HEK293T (cell line): ENCODE data around the gene NOL3.

ENCODE experiments used
- CTCF ChIA-PET: fragments of 350-600 bp; formaldehyde crosslinking; extraction: SDS; loops from one replicate; lab custom pipeline; 2021; ENCODE audit warnings: antibody characterized with exemption, inconsistent platforms; lab: Yijun Ruan, JAX
- POLR2A ChIA-PET: fragments of 350-600 bp; formaldehyde crosslinking; extraction: SDS; loops from one replicate; lab custom pipeline; 2020; ENCODE audit warnings: antibody characterized with exemption, inconsistent platforms; lab: Yijun Ruan, JAX
- DNase-seq: peaks from one replicate; pipeline ENCODE4 v3.0.0; 2012; ENCODE audit warnings: mixed read lengths; ENCODE audit errors: extremely low spot score
- ARNT ChIP-seq: fragments of 450-650 bp; IDR thresholded peaks from 2 replicates; pipeline ENCODE4 v1.6.1; 2017; ENCODE audit warnings: mild to moderate bottlenecking
- BHLHE40 ChIP-seq: fragments of 450-650 bp; IDR thresholded peaks from 2 replicates; pipeline ENCODE4 v1.6.1; 2016; ENCODE audit warnings: mild to moderate bottlenecking, moderate library complexity, borderline replicate concordance
- CTBP1 ChIP-seq: fragments of 450-650 bp; IDR thresholded peaks from 2 replicates; pipeline ENCODE4 v1.6.1; 2016; ENCODE audit warnings: borderline replicate concordance
- ELF4 ChIP-seq: fragments of 450-650 bp; IDR thresholded peaks from 2 replicates; pipeline ENCODE4 v1.6.1; 2017; ENCODE audit warnings: antibody characterized with exemption
- FOXA1 ChIP-seq: fragments of 450-650 bp; IDR thresholded peaks from 2 replicates; pipeline ENCODE4 v1.6.1; 2016; ENCODE audit warnings: mild to moderate bottlenecking
- FOXK2 ChIP-seq: fragments of 450-650 bp; IDR thresholded peaks from 2 replicates; pipeline ENCODE4 v1.6.1; 2016; ENCODE audit warnings: mild to moderate bottlenecking
- FOXM1 ChIP-seq: fragments of 450-650 bp; IDR thresholded peaks from 2 replicates; pipeline ENCODE4 v1.6.1; 2017; ENCODE audit warnings: mild to moderate bottlenecking, borderline replicate concordance
- HDGF ChIP-seq: fragments of 450-650 bp; IDR thresholded peaks from 2 replicates; pipeline ENCODE4 v1.6.1; 2017; ENCODE audit warnings: antibody characterized with exemption, borderline replicate concordance
- L3MBTL2 ChIP-seq: fragments of 450-650 bp; conservative IDR thresholded peaks from 2 replicates; pipeline ENCODE4 v1.6.1; 2016; ENCODE audit warnings: mild to moderate bottlenecking
- LEF1 ChIP-seq: fragments of 450-650 bp; IDR thresholded peaks from 2 replicates; pipeline ENCODE4 v1.6.1; 2017; ENCODE audit warnings: mild to moderate bottlenecking, borderline replicate concordance
- NFRKB ChIP-seq: fragments of 450-650 bp; IDR thresholded peaks from 2 replicates; pipeline ENCODE4 v1.6.1; 2016; ENCODE audit warnings: mild to moderate bottlenecking, moderate library complexity
- PKNOX1 ChIP-seq: fragments of 450-650 bp; IDR thresholded peaks from 2 replicates; pipeline ENCODE4 v1.6.1; 2016
- SP1 ChIP-seq: fragments of 450-650 bp; IDR thresholded peaks from 2 replicates; pipeline ENCODE4 v1.6.1; 2017
- SUZ12 ChIP-seq: fragments of 450-650 bp; IDR thresholded peaks from 2 replicates; pipeline ENCODE4 v1.6.1; 2016; ENCODE audit warnings: mild to moderate bottlenecking
- TARDBP ChIP-seq: fragments of 450-650 bp; IDR thresholded peaks from 2 replicates; pipeline ENCODE4 v1.6.1; 2016
- ZNF384 ChIP-seq: fragments of 450-650 bp; IDR thresholded peaks from 2 replicates; pipeline ENCODE4 v1.6.1; 2016

NOL3 gene

GRCh38 chr16:67206129-67206837 is 35.9 kb downstream of the NOL3 start:
- CTCF ChIA-PET = interaction anchor here (0.6 kb wide), 1 partner anchor 9 kb away, joined by 3 read pairs; no protein-coding TSS in a partner anchor
- no peak for DNase-seq
- TF ChIP-seq LEF1 (no peak), NFRKB (no peak), BHLHE40 (no peak), PKNOX1 (no peak), FOXA1 (no peak), FOXK2 (no peak), HDGF (no peak), SP1 (no peak), CTBP1 (no peak), L3MBTL2 (no peak), ZNF384 (no peak), TARDBP (no peak), SUZ12 (no peak), FOXM1 (no peak), ELF4 (no peak), ARNT (no peak)
- POLR2A ChIA-PET = interaction anchor here (0.9 kb wide), 1 partner anchor 20 kb away, joined by 3 read pairs; no protein-coding TSS in a partner anchor

GRCh38 chr16:67206838-67207248 is 36.5 kb downstream of the NOL3 start:
- POLR2A ChIA-PET = interaction anchor here (0.9 kb wide), 1 partner anchor 21 kb away, joined by 3 read pairs; no protein-coding TSS in a partner anchor
- TF ChIP-seq BHLHE40 (no peak), FOXK2 (no peak), HDGF (no peak), SP1 (no peak), FOXA1 (no peak), ELF4 (no peak), ZNF384 (no peak), FOXM1 (no peak), ARNT (no peak), CTBP1 (no peak), NFRKB (no peak), L3MBTL2 (no peak), SUZ12 (no peak), LEF1 (no peak), PKNOX1 (no peak), TARDBP (no peak)
- no peak for DNase-seq
- CTCF ChIA-PET = interaction anchor here (0.6 kb wide), 1 partner anchor 8 kb away, joined by 3 read pairs; no protein-coding TSS in a partner anchor

- no peak for TF ChIP-seq LEF1
- no peak for DNase-seq
- ChIA-PET POLR2A (interaction anchor here (0.9 to 2.7 kb wide), 2 partner anchors 19 to 21 kb away, joined by 3 to 10 read pairs; partner anchors contain the start of gene TMEM208), CTCF (interaction anchor here (0.6 kb wide), 1 partner anchor 8 kb away, joined by 3 read pairs; no protein-coding TSS in a partner anchor)
Observed at GRCh38 chr16:67207249-67208091, 37.1 kb downstream of the NOL3 start.

- no peak for DNase-seq
- ChIA-PET POLR2A (interaction anchor here (2.7 kb wide), 1 partner anchor 18 kb away, joined by 10 read pairs; the partner anchor contains the start of gene TMEM208), CTCF (no interaction called here)
- TF ChIP-seq FOXM1 = no peak
- no peak for TF ChIP-seq TARDBP
Observed at GRCh38 chr16:67208154-67208896, 38.0 kb downstream of the NOL3 start.

GRCh38 chr16:67209565-67209964 is 39.2 kb downstream of the NOL3 start:
- DNase-seq = no peak
- ChIA-PET CTCF (no interaction called here), POLR2A (interaction anchor here (1.2 to 2.7 kb wide), 2 partner anchors 17 to 38 kb away, joined by 5 to 10 read pairs; partner anchors contain the start of gene TMEM208)

More at GRCh38 chr16:67209565-67209964, 39.2 kb downstream of the NOL3 start:
- no peak for TF ChIP-seq BHLHE40
- no peak for TF ChIP-seq ELF4
- TF ChIP-seq SP1 = no peak
- no peak for TF ChIP-seq L3MBTL2
- no peak for TF ChIP-seq SUZ12
- TF ChIP-seq ARNT = no peak
- TF ChIP-seq CTBP1 = no peak
- no peak for TF ChIP-seq HDGF
- TF ChIP-seq PKNOX1 = no peak
- TF ChIP-seq TARDBP = no peak
- TF ChIP-seq FOXA1 = no peak
- TF ChIP-seq LEF1 = no peak
- no peak for TF ChIP-seq FOXK2
